BLaER1 (cell line): ENCODE data around the gene TAS2R41.
"Not testable (repeated sequence)": the region's sequence is repeated elsewhere in the genome, so short reads cannot be mapped to it uniquely, and the experiment has no call there.

Source experiments
- H3K27ac ChIP-seq: shearing (Covaris generic); formaldehyde crosslinking; 2 replicates; pipeline ENCODE4 v1.8.1; 2022
- H3K27me3 ChIP-seq: shearing (Covaris generic); formaldehyde crosslinking; 2 replicates; pipeline ENCODE4 v1.8.1; 2022
- H3K36me3 ChIP-seq: shearing (Covaris generic); formaldehyde crosslinking; 2 replicates; pipeline ENCODE4 v1.8.1; 2022
- H3K4me1 ChIP-seq: shearing (Covaris generic); formaldehyde crosslinking; 2 replicates; pipeline ENCODE4 v1.8.1; 2022
- H3K4me2 ChIP-seq: shearing (Covaris generic); formaldehyde crosslinking; 2 replicates; pipeline ENCODE4 v1.8.1; 2022
- H3K4me3 ChIP-seq: shearing (Covaris generic); formaldehyde crosslinking; 2 replicates; pipeline ENCODE4 v1.8.1; 2022
- H3K9ac ChIP-seq: shearing (Covaris generic); formaldehyde crosslinking; 2 replicates; pipeline ENCODE4 v1.8.1; 2022
- H3K9me3 ChIP-seq: shearing (Covaris generic); formaldehyde crosslinking; 2 replicates; pipeline ENCODE4 v1.8.1; 2022
- H4K20me1 ChIP-seq: shearing (Covaris generic); formaldehyde crosslinking; 2 replicates; pipeline ENCODE4 v1.8.1; 2022
- Cebpa-rat ChIP-seq: shearing (Covaris generic); IDR thresholded peaks from 2 replicates; pipeline ENCODE4 v1.8.1; 2022

TAS2R41 gene

DNA sequence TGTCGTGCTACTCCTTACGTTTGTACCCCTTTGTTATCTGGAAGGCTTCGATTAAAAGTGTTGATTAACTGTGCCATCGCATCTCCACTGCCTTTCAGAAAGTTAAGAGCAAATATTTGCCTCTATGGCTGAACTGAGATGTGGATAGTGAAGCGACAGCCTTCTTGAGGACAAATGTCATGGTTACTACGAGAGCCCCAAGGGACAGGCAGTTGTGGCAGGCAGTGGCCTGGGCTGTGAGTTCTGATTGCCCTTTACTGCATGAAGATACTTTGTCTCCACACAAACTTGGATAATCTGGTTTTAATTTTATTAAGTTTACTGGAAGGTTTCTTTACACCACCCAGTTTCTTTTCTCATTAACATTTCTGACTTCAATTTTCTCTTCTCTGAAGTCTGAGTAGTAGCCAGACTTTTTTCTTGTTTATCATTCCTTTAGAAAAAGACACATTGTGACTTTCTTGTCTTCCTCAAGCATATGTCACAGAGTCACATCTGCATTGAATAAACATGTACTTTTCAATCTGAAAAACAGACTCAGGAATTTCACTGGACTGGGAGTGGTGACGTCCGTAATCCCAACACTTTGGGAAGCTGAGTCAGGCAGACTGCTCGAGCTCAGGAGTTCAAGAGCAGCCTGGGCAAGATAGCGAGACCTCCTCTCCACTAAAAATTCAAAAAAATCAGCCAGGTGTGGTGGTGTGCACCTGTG is 1.5 kb downstream of the TAS2R41 start:
- TF ChIP-seq Cebpa-rat = no peak
- Histone ChIP-seq H3K9me3 (no peaks in the 10 kb centered on the region), H3K4me1 (no peaks in the 10 kb centered on the region), H3K36me3 (no peaks in the 10 kb centered on the region), H3K27me3 (no peaks in the 10 kb centered on the region), H3K4me3 (no peak overlapping the region), H4K20me1 (no peaks in the 10 kb centered on the region), H3K9ac (no peak overlapping the region), H3K4me2 (no peak overlapping the region), H3K27ac (no peak overlapping the region)

GRCh38 chr7:143480501-143480900 is 2.8 kb downstream of the TAS2R41 start:
- H3K4me2 ChIP-seq = no peak overlapping the region
- H4K20me1 ChIP-seq = no peaks in the 10 kb centered on the region
- H3K27me3 ChIP-seq = no peaks in the 10 kb centered on the region
- no peak overlapping the region for H3K9ac ChIP-seq
- no peak overlapping the region for H3K27ac ChIP-seq
- no peaks in the 10 kb centered on the region for H3K36me3 ChIP-seq
- no peaks in the 10 kb centered on the region for H3K9me3 ChIP-seq
- TF ChIP-seq Cebpa-rat = no peak
- H3K4me3 ChIP-seq = no peak overlapping the region
- H3K4me1 ChIP-seq = 0 out of 2 replicates have a peak, but pooled peaks cover 6% of the 10 kb centered on the region

DNA sequence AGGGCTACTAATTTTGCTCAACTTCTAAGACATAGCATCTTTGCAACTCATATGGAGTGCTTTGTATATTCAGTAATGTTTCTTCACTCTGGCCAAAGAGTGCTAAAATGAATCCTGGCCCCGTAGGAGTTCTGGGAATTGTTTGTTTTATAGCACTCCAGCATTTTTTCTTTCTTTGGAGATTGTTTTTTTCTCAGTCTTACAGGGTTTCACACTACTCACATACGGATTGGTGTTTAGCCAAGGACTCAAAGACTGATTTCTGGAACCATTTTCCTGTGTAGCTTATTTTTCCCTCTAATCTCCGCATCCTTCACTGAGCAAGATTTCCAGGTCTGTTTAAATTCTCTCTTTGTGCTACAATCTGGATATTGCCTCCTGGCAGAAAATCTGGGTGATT is 6.4 kb downstream of the TAS2R41 start:
- Histone ChIP-seq H3K4me2 (no peak overlapping the region), H3K4me3 (no peak overlapping the region), H3K9ac (no peak overlapping the region), H3K27me3 (no peaks in the 10 kb centered on the region), H3K36me3 (no peaks in the 10 kb centered on the region), H4K20me1 (no peaks in the 10 kb centered on the region), H3K27ac (no peak overlapping the region), H3K9me3 (no peaks in the 10 kb centered on the region), H3K4me1 (0 out of 2 replicates have a peak, but pooled peaks cover 7% of the 10 kb centered on the region)
- TF ChIP-seq Cebpa-rat = no peak

- TF ChIP-seq Cebpa-rat = no peak
- H3K9ac ChIP-seq = no peak overlapping the region
- no peak overlapping the region for H3K4me2 ChIP-seq
- no peaks in the 10 kb centered on the region for H4K20me1 ChIP-seq
- H3K9me3 ChIP-seq = no peaks in the 10 kb centered on the region
- H3K27me3 ChIP-seq = no peaks in the 10 kb centered on the region
- no peak overlapping the region for H3K27ac ChIP-seq
- no peaks in the 10 kb centered on the region for H3K36me3 ChIP-seq
- H3K4me1 ChIP-seq = 0 out of 2 replicates have a peak, but pooled peaks cover 7% of the 10 kb centered on the region
- H3K4me3 ChIP-seq = no peak overlapping the region
Measured at GRCh38 chr7:143485094-143485493, 7.4 kb downstream of the TAS2R41 start.

- TF ChIP-seq Cebpa-rat = no peak
- Histone ChIP-seq H3K4me3 (no peak overlapping the region), H3K9ac (no peak overlapping the region), H3K9me3 (no peaks in the 10 kb centered on the region), H3K27me3 (no peaks in the 10 kb centered on the region), H3K27ac (no peak overlapping the region), H3K36me3 (no peaks in the 10 kb centered on the region), H3K4me1 (0 out of 2 replicates have a peak, but pooled peaks cover 7% of the 10 kb centered on the region), H4K20me1 (no peaks in the 10 kb centered on the region), H3K4me2 (no peak overlapping the region)
Measured at GRCh38 chr7:143485500-143485899, 7.8 kb downstream of the TAS2R41 start.

GRCh38 chr7:143486266-143486665 is 8.6 kb downstream of the TAS2R41 start:
- H3K9me3 ChIP-seq, H4K20me1 ChIP-seq, H3K4me2 ChIP-seq, H3K4me1 ChIP-seq, H3K27ac ChIP-seq, H3K27me3 ChIP-seq, H3K9ac ChIP-seq, H3K4me3 ChIP-seq, H3K36me3 ChIP-seq: not testable (repeated sequence)

GRCh38 chr7:143487061-143487460 is 9.4 kb downstream of the TAS2R41 start:
- Histone ChIP-seq H3K4me2 (no peak overlapping the region), H4K20me1 (no peaks in the 10 kb centered on the region), H3K9ac (no peak overlapping the region), H3K27me3 (no peaks in the 10 kb centered on the region), H3K9me3 (no peaks in the 10 kb centered on the region), H3K27ac (no peak overlapping the region), H3K4me3 (no peak overlapping the region), H3K4me1 (0 out of 2 replicates have a peak, but pooled peaks cover 7% of the 10 kb centered on the region), H3K36me3 (no peaks in the 10 kb centered on the region)
- TF ChIP-seq Cebpa-rat = no peak

- Histone ChIP-seq H3K4me2 (no peak overlapping the region), H3K9ac (no peak overlapping the region)
Measured at GRCh38 chr7:143487566-143487965, 9.9 kb downstream of the TAS2R41 start.

DNA sequence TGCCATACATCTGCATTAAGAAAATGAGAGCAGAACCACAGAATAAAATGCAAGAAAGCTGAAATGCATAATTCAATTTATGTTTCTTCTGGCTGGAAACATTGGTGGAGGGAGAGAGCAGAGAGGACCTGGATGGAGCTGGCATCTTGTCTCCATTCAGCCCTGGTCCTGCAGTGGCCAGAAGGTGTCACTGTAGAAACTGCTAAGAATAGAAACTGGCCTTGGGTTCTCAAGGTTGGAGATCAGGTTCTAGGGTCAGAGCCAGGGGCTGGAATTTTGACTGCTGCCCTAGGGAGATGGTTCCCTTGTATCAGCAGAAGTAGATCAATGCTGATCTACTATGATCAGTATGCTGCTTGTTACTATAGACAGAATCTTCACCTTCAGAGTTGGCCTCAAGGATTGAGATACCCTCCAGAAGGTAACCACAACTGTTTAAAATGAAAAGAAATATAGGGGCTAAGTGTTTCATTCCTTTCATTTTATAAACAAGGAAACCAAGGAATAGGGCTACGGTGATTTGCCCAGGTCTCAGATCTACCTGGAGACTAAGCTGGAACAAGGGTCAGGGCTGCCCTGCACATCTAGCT is 13.1 kb downstream of the TAS2R41 start:
- H3K27ac ChIP-seq = no peak overlapping the region
- no peak overlapping the region for H3K4me2 ChIP-seq

More at GRCh38 chr7:143487566-143487965, 9.9 kb downstream of the TAS2R41 start:
- H3K4me1 ChIP-seq = 0 out of 2 replicates have a peak, but pooled peaks cover 7% of the 10 kb centered on the region
- H3K9me3 ChIP-seq = no peaks in the 10 kb centered on the region
- no peaks in the 10 kb centered on the region for H3K36me3 ChIP-seq
- H3K27ac ChIP-seq = no peak overlapping the region
- H3K27me3 ChIP-seq = no peaks in the 10 kb centered on the region
- H4K20me1 ChIP-seq = no peaks in the 10 kb centered on the region
- no peak overlapping the region for H3K4me3 ChIP-seq
- no peak for TF ChIP-seq Cebpa-rat

GRCh38 chr7:143492043-143492471 is 14.4 kb downstream of the TAS2R41 start:
- no peak for TF ChIP-seq Cebpa-rat
- H3K9ac ChIP-seq = no peak overlapping the region
- no peaks in the 10 kb centered on the region for H3K4me1 ChIP-seq
- H3K9me3 ChIP-seq = no peaks in the 10 kb centered on the region
- H3K36me3 ChIP-seq = no peaks in the 10 kb centered on the region
- H4K20me1 ChIP-seq = no peaks in the 10 kb centered on the region
- no peak overlapping the region for H3K27ac ChIP-seq
- H3K4me3 ChIP-seq = no peak overlapping the region
- no peak overlapping the region for H3K4me2 ChIP-seq
- H3K27me3 ChIP-seq = no peaks in the 10 kb centered on the region

More for the DNA sequence above, 13.1 kb downstream of the TAS2R41 start:
- Histone ChIP-seq H3K9me3 (no peaks in the 10 kb centered on the region), H3K4me1 (no peaks in the 10 kb centered on the region), H3K36me3 (no peaks in the 10 kb centered on the region), H4K20me1 (no peaks in the 10 kb centered on the region), H3K27me3 (no peaks in the 10 kb centered on the region), H3K4me3 (no peak overlapping the region), H3K9ac (no peak overlapping the region)
- TF ChIP-seq Cebpa-rat = no peak
